ENCODE results near the gene HTR1B.
A peak's percentile ranks its signal among the peaks of the same experiment; 100 is the strongest.

The HTR1B gene

GRCh38 chr6:77463308-77463860, at the start of gene HTR1B:
TSS of gene HTR1B (minus strand) at chr6:77463491. CDS start at chr6:77463403, 88 bp downstream.
- no peak for TF ChIP-seq CTCF (conservative IDR thresholded peaks at IDR 0.05; ENCODE audit: low read depth, low read length)
- H3K4me3 ChIP-seq (ENCODE audit: low read depth, low read length): peak within 1 kb of the TSS; percentile 73
- DNase-seq (ENCODE audit: low read depth): peak; percentile 64

- H3K4me3 ChIP-seq (ENCODE audit: low read depth, low read length): no peak overlapping the region
- no peak for DNase-seq (ENCODE audit: low read depth)
- TF ChIP-seq CTCF (conservative IDR thresholded peaks at IDR 0.05; ENCODE audit: low read depth, low read length): no peak
These were observed 49.3 kb upstream of the HTR1B start for GRCh38 chr6:77512554-77512953.

- no peak for TF ChIP-seq CTCF (conservative IDR thresholded peaks at IDR 0.05; ENCODE audit: low read depth, low read length)
- DNase-seq (ENCODE audit: low read depth): no peak
- no peak overlapping the region for H3K4me3 ChIP-seq (ENCODE audit: low read depth, low read length)
These were observed 48.6 kb upstream of the HTR1B start for GRCh38 chr6:77511860-77512259.

GRCh38 chr6:77502981-77503380, 39.7 kb upstream of the HTR1B start:
- no peak overlapping the region for H3K4me3 ChIP-seq (ENCODE audit: low read depth, low read length)
- DNase-seq (ENCODE audit: low read depth): peak; percentile 13
- TF ChIP-seq CTCF (conservative IDR thresholded peaks at IDR 0.05; ENCODE audit: low read depth, low read length): no peak

- H3K4me3 ChIP-seq (ENCODE audit: low read depth, low read length): no peak overlapping the region
- DNase-seq (ENCODE audit: low read depth): no peak
- no peak for TF ChIP-seq CTCF (conservative IDR thresholded peaks at IDR 0.05; ENCODE audit: low read depth, low read length)
These were observed 29.2 kb upstream of the HTR1B start for GRCh38 chr6:77492530-77492929.

- no peak for TF ChIP-seq CTCF (conservative IDR thresholded peaks at IDR 0.05; ENCODE audit: low read depth, low read length)
- H3K4me3 ChIP-seq (ENCODE audit: low read depth, low read length): no peak overlapping the region
- no peak for DNase-seq (ENCODE audit: low read depth)
These were observed 24.6 kb upstream of the HTR1B start for GRCh38 chr6:77487808-77488425.

GRCh38 chr6:77482981-77483380, 19.7 kb upstream of the HTR1B start:
- H3K4me3 ChIP-seq (ENCODE audit: low read depth, low read length): no peak overlapping the region
- no peak for TF ChIP-seq CTCF (conservative IDR thresholded peaks at IDR 0.05; ENCODE audit: low read depth, low read length)
- DNase-seq (ENCODE audit: low read depth): no peak
